Gastrocnemius medialis (tissue), 4 donors: ENCODE data around the gene PRDM16.

Source experiments
- CTCF ChIP-seq, 5 experiments: fragments of 450-650 bp in 3 of 5; fragments of 200-600 bp in 2 of 5; sonication (generic) in 2 of 5; IDR thresholded peaks in 4 of 5; conservative IDR thresholded peaks in 1 of 5; 1 replicate in 4 of 5; 2 replicates in 1 of 5; pipeline ENCODE4 v1.5.1; 2016 to 2019; ENCODE audit warnings: antibody characterized with exemption in 5 of 5, mild to moderate bottlenecking in 3 of 5, moderate library complexity in 3 of 5
- POLR2A ChIP-seq, 2 donors: fragments of 450-650 bp; IDR thresholded peaks; one replicate each; pipeline ENCODE4 v1.6.1; 2017; ENCODE audit warnings: antibody characterized with exemption in 2 of 2, mild to moderate bottlenecking in 2 of 2, moderate library complexity in 2 of 2

DNA sequence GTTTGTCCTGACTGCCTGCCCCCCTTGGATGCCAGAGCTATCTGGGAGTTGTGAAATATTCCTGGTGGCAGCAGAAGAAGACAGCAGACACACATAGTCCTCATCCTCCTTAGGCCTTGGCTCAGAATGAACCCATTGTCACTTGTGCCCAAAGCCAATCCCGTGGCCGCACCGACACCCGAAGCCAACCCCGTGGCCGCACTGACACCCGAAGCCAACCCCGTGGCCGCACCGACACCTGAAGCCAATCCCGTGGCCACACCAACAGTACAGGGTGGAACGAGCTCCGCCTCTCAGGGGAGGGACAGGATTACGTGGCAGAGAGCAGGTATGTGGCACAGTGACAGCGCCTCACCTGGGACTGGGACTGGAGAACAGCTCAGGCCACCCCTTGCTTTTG, 186.7 kb downstream of the PRDM16 start:
- TF ChIP-seq CTCF (IDR thresholded peaks at IDR 0.05 in 4 of 5, conservative IDR thresholded peaks at IDR 0.05 in 1 of 5), result no peak
- TF ChIP-seq POLR2A (IDR thresholded peaks at IDR 0.05), result no peak
